GM12872 (cell line): Measurements from ENCODE around the gene ANKRD13B.

Source experiments
- TF ChIP-seq, protein P1 (sequence below): IDR thresholded peaks from 3 replicates; pipeline ENCODE4 v1.5.1; 2011; ENCODE audit warnings: low read depth, mild to moderate bottlenecking, low read length, moderate library complexity; ENCODE audit not compliant: insufficient read depth

Gene ANKRD13B

DNA sequence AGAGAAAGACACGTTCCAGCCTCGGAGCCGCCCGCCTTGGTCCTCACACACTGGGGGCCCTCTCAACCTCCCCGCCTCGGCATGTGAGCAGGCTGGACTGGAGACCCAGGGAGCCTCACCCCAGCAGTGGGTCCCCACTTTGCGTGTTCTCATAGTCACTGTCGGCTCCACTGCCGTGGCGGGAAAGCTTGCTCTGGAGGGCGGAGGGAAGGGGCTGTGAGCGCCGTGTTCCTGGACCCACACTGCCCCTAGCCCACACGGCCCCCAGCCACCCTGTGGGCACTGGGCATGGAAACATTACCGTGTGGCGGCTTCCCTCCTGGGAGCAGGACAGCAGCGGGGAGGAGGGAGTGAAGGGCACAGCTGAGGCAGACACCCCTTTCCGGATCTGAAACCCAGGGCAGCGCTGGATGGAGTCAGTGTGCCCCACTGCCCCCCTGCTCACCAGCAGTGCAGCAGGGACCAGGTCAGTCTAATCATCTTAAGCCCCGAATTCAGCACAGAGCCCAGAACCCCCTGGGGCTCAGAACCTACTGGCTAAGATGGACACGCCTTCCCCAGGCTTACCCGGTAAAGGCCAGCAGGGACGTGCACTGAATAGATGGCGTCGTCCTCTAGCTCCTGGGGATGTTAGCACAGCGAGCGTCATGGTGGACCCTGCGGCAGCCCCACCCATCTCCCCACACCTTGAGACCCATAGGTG is 17.3 kb upstream of the ANKRD13B start:
- TF ChIP-seq, protein P1, sequence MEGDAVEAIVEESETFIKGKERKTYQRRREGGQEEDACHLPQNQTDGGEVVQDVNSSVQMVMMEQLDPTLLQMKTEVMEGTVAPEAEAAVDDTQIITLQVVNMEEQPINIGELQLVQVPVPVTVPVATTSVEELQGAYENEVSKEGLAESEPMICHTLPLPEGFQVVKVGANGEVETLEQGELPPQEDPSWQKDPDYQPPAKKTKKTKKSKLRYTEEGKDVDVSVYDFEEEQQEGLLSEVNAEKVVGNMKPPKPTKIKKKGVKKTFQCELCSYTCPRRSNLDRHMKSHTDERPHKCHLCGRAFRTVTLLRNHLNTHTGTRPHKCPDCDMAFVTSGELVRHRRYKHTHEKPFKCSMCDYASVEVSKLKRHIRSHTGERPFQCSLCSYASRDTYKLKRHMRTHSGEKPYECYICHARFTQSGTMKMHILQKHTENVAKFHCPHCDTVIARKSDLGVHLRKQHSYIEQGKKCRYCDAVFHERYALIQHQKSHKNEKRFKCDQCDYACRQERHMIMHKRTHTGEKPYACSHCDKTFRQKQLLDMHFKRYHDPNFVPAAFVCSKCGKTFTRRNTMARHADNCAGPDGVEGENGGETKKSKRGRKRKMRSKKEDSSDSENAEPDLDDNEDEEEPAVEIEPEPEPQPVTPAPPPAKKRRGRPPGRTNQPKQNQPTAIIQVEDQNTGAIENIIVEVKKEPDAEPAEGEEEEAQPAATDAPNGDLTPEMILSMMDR: no peak

DNA sequence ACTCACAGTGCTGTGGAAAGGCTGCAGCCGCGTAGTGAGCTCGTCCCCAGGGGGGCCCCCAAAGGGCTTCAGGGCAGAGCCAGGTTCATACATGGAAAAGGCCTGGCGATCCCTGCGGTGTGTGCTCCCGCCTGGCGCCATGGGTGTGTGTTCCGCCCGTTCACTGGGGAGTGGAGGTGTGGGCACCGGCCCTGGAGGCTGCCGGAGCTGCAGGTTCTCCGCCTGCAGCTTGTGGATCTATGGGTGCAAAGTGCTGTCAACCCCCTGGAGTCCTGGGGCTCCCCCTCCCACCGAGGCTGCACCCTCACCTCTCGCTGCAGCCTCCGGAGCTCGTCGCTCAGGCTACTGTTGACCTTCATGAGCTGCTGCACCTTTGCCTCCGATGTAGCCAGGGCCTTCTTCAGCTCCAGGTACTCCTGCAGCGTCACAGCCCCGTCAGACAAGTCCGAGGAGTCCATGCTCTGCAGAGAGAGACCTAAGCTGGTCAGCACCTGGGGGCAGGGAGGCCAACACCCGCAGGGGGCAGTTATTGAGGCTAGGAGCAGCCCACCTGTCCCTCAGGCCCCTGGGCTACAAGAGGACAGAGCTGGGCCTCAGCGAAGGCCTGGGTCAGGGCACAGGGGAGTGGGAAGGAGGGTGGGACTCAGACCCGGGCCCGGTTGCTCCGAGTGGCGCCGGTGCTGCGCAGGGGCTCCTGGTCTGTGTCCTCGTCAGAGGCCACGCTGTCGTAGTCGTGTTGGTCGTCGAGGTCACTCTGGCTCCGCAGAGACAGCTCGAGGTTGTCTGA is 16.5 kb upstream of the ANKRD13B start:
- TF ChIP-seq, protein P1: no peak

DNA sequence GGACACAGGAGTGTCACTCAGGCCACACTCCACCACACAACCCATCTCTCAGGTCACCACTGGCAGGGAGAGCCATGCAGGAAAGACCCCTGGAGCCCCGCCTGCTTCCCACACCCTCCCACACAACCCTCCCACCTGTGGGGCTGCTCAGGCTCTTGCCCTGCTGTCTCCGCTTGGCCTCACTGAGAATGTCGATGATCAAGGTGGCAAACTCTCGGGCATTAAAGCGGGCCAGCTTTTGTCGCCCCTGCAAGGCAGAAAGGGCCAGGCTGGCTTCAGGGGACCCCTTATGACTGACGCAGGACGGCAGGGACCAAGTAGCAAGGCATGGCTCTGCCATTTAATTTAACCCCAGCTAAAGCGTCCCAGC is 15.9 kb upstream of the ANKRD13B start:
- TF ChIP-seq, protein P1: no peak

DNA sequence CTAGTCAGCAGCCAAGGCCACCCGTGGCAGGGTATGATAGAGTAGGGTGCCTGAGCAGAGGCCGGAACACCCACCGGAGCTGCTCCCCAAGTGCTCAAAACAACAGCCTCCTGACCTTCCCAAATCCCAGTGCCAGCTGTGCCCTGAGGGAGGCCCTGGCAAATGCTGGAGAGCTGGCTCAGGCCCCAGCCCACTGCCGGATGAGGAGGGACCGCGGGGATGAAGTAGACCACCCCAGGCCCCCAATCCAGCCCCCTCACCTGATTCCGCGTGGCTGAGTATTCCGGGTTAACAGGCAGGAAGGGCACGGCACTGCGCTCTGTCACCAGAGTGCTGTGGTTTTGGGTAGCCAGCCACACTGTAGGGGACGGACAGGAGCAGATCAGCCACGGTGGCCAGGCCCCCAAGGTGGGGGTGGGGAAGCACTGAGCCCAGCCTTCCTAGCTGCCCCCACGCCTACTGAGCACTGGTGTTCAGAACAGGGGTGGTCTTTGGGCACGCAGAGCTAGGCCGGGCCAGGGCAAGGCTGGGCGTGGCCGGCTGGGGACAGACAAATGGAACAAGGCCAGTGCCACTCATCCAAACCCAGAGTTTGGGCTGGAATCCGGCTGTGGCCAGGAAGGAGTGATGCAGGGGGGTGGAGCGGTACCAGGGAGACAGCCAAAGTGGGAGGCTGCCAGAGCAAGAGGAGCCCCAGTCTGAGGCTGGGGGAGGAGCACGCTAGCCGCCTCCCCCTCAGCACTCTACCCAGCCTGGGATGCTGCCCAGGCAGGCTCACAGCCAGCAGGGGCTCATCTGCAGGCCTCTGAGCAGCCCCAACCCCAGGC is 15.3 kb upstream of the ANKRD13B start:
- TF ChIP-seq, protein P1: no peak

DNA sequence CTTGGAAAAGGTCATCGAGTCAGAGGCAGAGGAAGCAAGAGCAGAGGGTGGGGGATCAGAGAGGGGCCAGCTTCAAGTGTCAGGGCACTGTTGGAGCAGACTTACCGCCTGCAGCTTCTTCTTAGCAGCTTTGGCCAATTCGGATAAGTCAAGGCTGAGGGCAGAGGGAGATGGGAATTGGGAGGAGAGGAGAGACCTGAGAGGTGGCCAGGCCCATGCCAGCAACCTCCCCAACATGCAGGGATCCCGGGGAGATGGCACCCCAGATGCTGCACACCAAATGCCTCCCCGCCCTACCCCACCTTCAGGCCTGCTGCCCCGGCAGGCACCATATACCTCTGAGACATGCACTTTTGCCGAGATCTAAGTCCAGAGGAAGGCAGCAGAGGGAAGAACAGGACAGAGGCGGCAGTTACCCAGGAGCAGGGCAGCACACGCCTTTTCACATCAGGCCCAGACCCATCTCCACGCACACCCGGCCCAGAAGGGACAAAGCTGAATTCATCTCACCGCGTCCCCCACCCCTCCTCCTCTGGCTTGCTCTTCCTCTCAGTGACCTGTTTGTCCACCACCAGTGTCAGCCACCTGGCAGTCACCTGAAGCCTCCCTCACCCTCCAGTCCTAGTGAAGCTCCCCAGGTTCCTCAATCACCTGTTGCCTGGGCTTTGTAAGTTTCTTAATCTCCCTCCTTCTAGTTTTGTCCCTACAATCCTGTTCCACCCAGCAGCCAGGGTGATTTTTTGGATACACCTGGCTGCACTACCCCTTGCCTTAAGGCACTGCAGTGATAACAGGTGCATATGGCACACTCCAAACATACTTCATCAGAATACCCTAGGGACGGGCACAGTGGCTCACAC is 14.1 kb upstream of the ANKRD13B start:
- TF ChIP-seq, protein P1: no peak

DNA sequence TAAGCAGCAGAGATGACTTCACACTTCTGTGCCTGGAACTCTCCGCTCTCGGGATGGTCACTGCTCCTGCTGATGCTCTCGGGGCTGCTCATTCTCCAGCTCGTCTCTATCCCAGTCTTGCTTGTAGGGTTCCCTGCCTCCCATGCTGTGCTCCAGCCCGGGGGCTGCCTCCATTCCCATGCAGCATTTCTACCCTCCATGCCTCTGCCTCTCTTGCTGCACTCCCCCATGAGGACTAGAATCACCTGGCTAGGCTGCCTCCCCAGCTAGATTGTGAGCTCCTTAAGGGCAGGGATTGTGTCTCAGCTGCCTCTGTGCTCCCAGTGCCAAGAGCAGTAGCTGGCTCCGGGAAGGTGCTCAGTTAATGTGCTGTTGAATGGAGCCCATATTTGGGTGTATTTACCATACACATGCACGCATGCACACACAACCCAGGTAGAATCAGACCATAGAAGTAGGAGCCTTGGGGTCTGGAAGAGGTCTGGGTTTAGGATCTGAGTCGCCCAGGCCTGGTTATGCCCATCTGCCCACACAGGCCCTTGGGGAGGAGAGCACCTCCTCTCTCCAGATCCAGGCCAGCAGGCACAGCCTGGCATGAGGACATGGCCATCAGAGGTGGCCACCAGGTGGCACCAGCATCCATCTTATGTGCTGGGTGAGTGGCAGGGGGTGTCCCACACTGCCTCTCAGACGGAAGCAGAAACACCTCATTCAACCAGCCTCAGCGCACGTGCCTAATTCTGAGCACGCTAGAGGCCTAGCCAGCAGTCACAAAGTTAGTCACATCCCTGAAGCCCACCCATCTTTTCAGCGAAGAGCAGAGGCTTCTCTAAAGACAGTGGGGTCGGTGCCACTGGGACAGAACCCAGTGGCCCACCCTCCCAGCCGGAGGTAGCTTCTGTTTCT is 12.8 kb upstream of the ANKRD13B start:
- TF ChIP-seq, protein P1: peak; percentile 96
